ENCODE measurements around the gene CAPN2.

DNA sequence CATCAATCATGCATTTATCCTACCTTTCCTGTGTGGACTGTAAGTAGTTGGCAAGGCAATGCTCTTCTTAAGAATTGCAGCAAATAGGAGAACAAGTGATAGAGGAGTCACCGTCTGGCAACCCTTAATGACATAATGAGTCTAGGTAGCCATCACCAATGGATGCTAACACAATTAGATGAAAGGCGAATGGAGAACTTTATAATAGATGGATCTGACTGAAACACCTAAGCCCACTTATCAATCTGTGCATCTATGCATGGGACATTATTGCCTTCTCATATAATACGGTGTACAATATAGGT, 27.9 kb upstream of the CAPN2 start:
- TF ChIP-seq YY1 (IDR thresholded peaks at IDR 0.05; ENCODE audit: insufficient read depth, insufficient read length) (no peak), ZNF274 (IDR thresholded peaks at IDR 0.05; ENCODE audit: low read depth, low read length) (no peak), SUZ12 (IDR thresholded peaks at IDR 0.05; ENCODE audit: extremely low read depth, insufficient read depth, insufficient read length) (no peak)

All from NT2/D1 (cell line).